ENCODE measurements around the gene STAG3.
A peak's percentile ranks its signal among the peaks of the same experiment; 100 is the strongest.

DNA sequence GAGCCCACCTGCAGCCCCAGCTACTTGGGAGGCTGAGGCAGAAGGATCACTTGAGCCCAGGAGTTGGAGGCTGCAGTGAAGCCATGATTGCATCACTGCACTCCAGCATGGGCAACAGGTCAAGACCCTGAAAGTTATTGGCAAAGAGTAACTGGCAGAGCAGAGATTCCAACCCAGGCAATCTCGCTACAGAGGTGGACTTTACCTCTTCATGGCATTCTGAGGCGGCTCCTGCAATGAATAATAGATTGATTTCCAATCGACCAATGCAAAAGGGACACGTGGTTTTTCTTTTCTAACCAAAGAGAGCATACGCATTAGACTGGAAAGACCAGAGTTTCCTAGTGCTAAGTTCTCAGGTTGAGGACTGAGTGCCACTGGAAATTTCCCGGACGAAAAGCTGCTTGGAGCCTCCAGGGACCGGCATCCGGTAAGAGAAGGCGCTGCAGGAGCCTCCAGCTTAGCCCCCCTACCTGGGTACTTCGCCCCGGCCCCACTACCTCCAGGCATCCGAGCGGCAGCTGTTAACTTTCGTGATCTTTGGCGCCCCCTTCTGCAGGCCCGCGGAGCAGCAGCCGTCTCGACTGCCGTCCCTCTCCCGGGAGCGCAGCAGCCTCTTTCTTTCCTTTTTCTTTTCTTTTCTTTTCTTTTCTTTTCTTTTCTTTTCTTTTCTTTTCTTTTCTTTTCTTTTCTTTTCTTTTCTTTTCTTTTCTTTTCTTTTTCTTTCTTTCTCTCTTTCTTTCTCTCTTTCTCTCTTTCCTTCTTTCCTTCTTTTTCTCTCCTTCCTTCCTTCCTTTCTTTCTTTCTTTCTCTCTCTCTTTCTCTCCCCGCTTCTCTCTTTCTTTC is 46.9 kb upstream of the STAG3 start:
- TF ChIP-seq, protein P1, sequence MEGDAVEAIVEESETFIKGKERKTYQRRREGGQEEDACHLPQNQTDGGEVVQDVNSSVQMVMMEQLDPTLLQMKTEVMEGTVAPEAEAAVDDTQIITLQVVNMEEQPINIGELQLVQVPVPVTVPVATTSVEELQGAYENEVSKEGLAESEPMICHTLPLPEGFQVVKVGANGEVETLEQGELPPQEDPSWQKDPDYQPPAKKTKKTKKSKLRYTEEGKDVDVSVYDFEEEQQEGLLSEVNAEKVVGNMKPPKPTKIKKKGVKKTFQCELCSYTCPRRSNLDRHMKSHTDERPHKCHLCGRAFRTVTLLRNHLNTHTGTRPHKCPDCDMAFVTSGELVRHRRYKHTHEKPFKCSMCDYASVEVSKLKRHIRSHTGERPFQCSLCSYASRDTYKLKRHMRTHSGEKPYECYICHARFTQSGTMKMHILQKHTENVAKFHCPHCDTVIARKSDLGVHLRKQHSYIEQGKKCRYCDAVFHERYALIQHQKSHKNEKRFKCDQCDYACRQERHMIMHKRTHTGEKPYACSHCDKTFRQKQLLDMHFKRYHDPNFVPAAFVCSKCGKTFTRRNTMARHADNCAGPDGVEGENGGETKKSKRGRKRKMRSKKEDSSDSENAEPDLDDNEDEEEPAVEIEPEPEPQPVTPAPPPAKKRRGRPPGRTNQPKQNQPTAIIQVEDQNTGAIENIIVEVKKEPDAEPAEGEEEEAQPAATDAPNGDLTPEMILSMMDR (IDR thresholded peaks at IDR 0.05 in 2 of 3, conservative IDR thresholded peaks at IDR 0.05 in 1 of 3; ENCODE audit: insufficient read depth in 2 of 3, low read depth in 1 of 3, low read length in 3 of 3): peak; percentile 87 to 90 (median 90)
- no peak for TF ChIP-seq HDAC6 (IDR thresholded peaks at IDR 0.05; ENCODE audit: low read depth, low read length)

Measured in K562 (cell line).